Measurements from ENCODE around the gene DICER1. TPM values are rescaled to one million over a fixed set of nuclear protein-coding genes. Genes with fewer than 3 reads are reported as not detected.

Gene DICER1
- total and polyA plus RNA-seq, 2 donors (not counting 1 experiment from before 2014, with no cell fraction given): 15.4 to 90.4 TPM

GRCh38 chr14:95157048-95157326, 342 bp downstream of the DICER1 start:
- Histone ChIP-seq H2AFZ (ENCODE audit: insufficient read depth, low read depth, low read length, poor library complexity, severe bottlenecking) (peak overlapping the region; percentile 83), H3K27me3 (replicated peaks in 1 of 4; ENCODE audit: control extremely low read depth in 1 of 4, control insufficient read depth in 3 of 4, insufficient read depth in 4 of 4, low read length in 3 of 4) (no peaks in the 10 kb centered on the region), H3K27ac (ENCODE audit: low read length in 2 of 2) (peak overlapping the region in 1 of 2 donors; percentile 94), H3K9me3 (ENCODE audit: control extremely low read depth in 1 of 3, control insufficient read depth in 2 of 3, insufficient read depth in 1 of 3, low read length in 2 of 3) (no peaks in the 10 kb centered on the region), H3K36me3 (replicated peaks in 1 of 2; ENCODE audit: control extremely low read depth in 1 of 2, control insufficient read depth in 1 of 2, extremely low read depth in 1 of 2, insufficient read depth in 2 of 2, low read length in 1 of 2) (peaks cover 0 to 2% of the 10 kb centered on the region in 2 experiments), H3K4me2 (replicated peaks; ENCODE audit: low read depth, low read length, poor library complexity, severe bottlenecking) (peak overlapping the region; percentile 71), H3K4me1 (ENCODE audit: control insufficient read depth in 2 of 2, insufficient read depth in 2 of 2, low read length in 2 of 2) (peaks cover 22 to 36% of the 10 kb centered on the region in 2 donors), H3K9ac (ENCODE audit: low read length) (peak overlapping the region; percentile 91), H4K20me1 (ENCODE audit: control insufficient read depth, insufficient read depth, low read length, poor library complexity, severe bottlenecking) (peaks cover 9% of the 10 kb centered on the region), H3K4me3 (ENCODE audit: control extremely low read depth in 1 of 5, extremely low read depth in 1 of 5, insufficient read depth in 1 of 5, low read depth in 2 of 5, low read length in 4 of 5) (peak overlapping the region; percentile 69 to 98 (median 84)), H3K79me2 (ENCODE audit: control insufficient read depth, insufficient read depth, low read length) (peaks cover 54% of the 10 kb centered on the region)
- peak; percentile 18 for ATAC-seq (ENCODE audit: low read depth)
- H3K4me1 Mint-ChIP-seq: peaks cover 44% of the 10 kb centered on the region
- no peak for TF ChIP-seq EZH2 (IDR thresholded peaks at IDR 0.05; ENCODE audit: borderline replicate concordance, insufficient read depth, low read depth, low read length, poor library complexity, severe bottlenecking)
- TF ChIP-seq CTCF (IDR thresholded peaks at IDR 0.05): no peak
- WGBS (ENCODE audit: insufficient coverage): under 1% methylated on average over 50 of the region's 50 CpGs
- H3K27me3 Mint-ChIP-seq: no peaks in the 10 kb centered on the region
- ChIA-PET POLR2A (interaction anchor here (1.3 to 1.8 kb wide), 2 partner anchors 9 to 171 kb away, joined by 4 to 9 read pairs; no protein-coding TSS in a partner anchor), CTCF (interaction anchor here (1.3 to 1.9 kb wide), 2 partner anchors 171 to 285 kb away, joined by 3 to 8 read pairs; no protein-coding TSS in a partner anchor)
- peak overlapping the region; percentile 99 for H3K4me3 Mint-ChIP-seq
- intact Hi-C loops (cut with micrococcal nuclease): loop anchor here (1.0 to 5.0 kb wide), 6 partner anchors 108 to 1640 kb away; partner anchors contain the start of genes CLMN, SYNE3 and VRK1
- peak overlapping the region; percentile 100 for H3K27ac Mint-ChIP-seq
- H3K9me3 Mint-ChIP-seq (ENCODE audit: insufficient read depth): no peaks in the 10 kb centered on the region
- no peak for DNase-seq

Data from B cell (primary cell).